Measurements from ENCODE around the gene FAM98C. TPM values are rescaled to one million over a fixed set of nuclear protein-coding genes. Genes with fewer than 3 reads are reported as not detected.
A peak's percentile ranks its signal among the peaks of the same experiment; 100 is the strongest.

The FAM98C gene
- total and polyA plus RNA-seq, 2 of the 13 experiments (the other 11 are each of a cell fraction or from before 2014, with no cell fraction given) = 10.0 to 11.5 TPM

DNA sequence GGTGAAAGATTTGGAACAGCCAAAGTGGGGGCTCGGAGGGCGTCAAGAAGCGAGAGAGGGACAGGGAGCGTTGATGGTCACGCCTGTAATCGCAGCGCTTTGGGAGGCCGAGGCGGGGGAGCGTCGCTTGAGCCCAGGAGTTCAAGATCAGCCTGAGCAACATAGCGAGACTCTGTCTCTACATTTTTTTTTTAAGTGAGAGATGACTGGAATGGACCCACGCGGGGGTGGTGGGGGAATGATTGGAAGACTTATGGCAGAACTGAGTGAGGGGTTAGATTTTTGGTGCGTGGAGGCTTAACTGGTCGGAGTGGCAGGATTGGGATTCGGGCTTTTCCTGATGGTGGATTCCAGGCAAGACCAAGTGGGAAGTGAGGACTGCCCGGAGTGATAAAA, 27.8 kb upstream of the FAM98C start (continued):
- no peak for TF ChIP-seq ZBTB49 (CRISPR knock-in tag; IDR thresholded peaks at IDR 0.05; ENCODE audit: borderline replicate concordance)
- TF ChIP-seq ZNF564 (CRISPR knock-in tag; IDR thresholded peaks at IDR 0.05) = 0 out of 2 replicates have a peak, but pooled peaks have one; percentile 23
- no peak for TF ChIP-seq ADNP (CRISPR knock-in tag; IDR thresholded peaks at IDR 0.05)
- TF ChIP-seq GTF3A (CRISPR knock-in tag; conservative IDR thresholded peaks at IDR 0.05) = no peak
- peak; percentile 29; the same call in 1 of the 2 replicates for TF ChIP-seq ZNF329 (CRISPR knock-in tag; IDR thresholded peaks at IDR 0.05; ENCODE audit: low read depth)
- TF ChIP-seq ZSCAN29 (CRISPR knock-in tag; conservative IDR thresholded peaks at IDR 0.05) = 0 out of 2 replicates have a peak, but pooled peaks have one; percentile 2
- peak; percentile 0 for TF ChIP-seq MED8 (CRISPR knock-in tag; IDR thresholded peaks at IDR 0.05; ENCODE audit: insufficient replicate concordance)
- TF ChIP-seq REPIN1 (CRISPR knock-in tag; IDR thresholded peaks at IDR 0.05; ENCODE audit: borderline replicate concordance, low read depth) = no peak
- TF ChIP-seq ZFX (CRISPR knock-in tag; IDR thresholded peaks at IDR 0.05; ENCODE audit: low read depth) = no peak
- TF ChIP-seq ZNF75D (CRISPR knock-in tag; IDR thresholded peaks at IDR 0.05; ENCODE audit: borderline replicate concordance) = 0 out of 2 replicates have a peak, but pooled peaks have one; percentile 11
- no peak for TF ChIP-seq ZNF761 (CRISPR knock-in tag; conservative IDR thresholded peaks at IDR 0.05)
- TF ChIP-seq YEATS4 (CRISPR knock-in tag; IDR thresholded peaks at IDR 0.05; ENCODE audit: borderline replicate concordance) = no peak
- TF ChIP-seq THAP11 (CRISPR knock-in tag; IDR thresholded peaks at IDR 0.05) = no peak
